Naive B cell (primary cell): ENCODE data around the gene NADK2. TPM values are rescaled to one million over a fixed set of nuclear protein-coding genes. Genes with fewer than 3 reads are reported as not detected.

ENCODE experiments used
- ATAC-seq, 2 donors: fragments of 150-1000 bp; cut with Tn5 transposase; 2 replicates each; pipeline ENCODE4 v1.10.0; 2021; ENCODE audit warnings: low read depth in 2 of 2, mild to moderate bottlenecking in 2 of 2, moderate library complexity in 2 of 2
- DNase-seq: peaks from one replicate; pipeline ENCODE4 v3.0.0; 2022
- H3K27ac Mint-ChIP-seq, 6 donors: one replicate each; pipeline ENCODE4 v1.8.0; 2020 to 2022; ENCODE audit warnings: mild to moderate bottlenecking in 6 of 6, mixed read lengths in 6 of 6, moderate library complexity in 5 of 6, inconsistent platforms in 2 of 6
- H3K27me3 Mint-ChIP-seq, 3 donors: one replicate each; pipeline ENCODE4 v1.8.0; 2021 to 2022; ENCODE audit warnings: mixed read lengths in 3 of 3, mild to moderate bottlenecking in 1 of 3
- H3K36me3 Mint-ChIP-seq, 2 donors: one replicate each; pipeline ENCODE4 v1.8.0; 2020 to 2022; ENCODE audit warnings: mixed read lengths in 2 of 2, inconsistent platforms in 1 of 2, mild to moderate bottlenecking in 1 of 2
- H3K4me1 Mint-ChIP-seq, 3 donors: one replicate each; pipeline ENCODE4 v1.8.0; 2020 to 2022; ENCODE audit warnings: mixed read lengths in 3 of 3, inconsistent platforms in 1 of 3, mild to moderate bottlenecking in 1 of 3, moderate library complexity in 1 of 3
- H3K4me3 Mint-ChIP-seq, 8 donors: one replicate each; pipeline ENCODE4 v1.8.0; 2020 to 2022; ENCODE audit warnings: mild to moderate bottlenecking in 8 of 8, mixed read lengths in 8 of 8, moderate library complexity in 8 of 8, inconsistent platforms in 2 of 8
- H3K9me3 Mint-ChIP-seq, 7 donors: one replicate each; pipeline ENCODE4 v1.8.0; 2020 to 2022; ENCODE audit warnings: mixed read lengths in 7 of 7, mild to moderate bottlenecking in 5 of 7, inconsistent platforms in 2 of 7, moderate library complexity in 1 of 7
- polyA plus RNA-seq, 6 donors: library from polyadenylated mRNA; unstranded; fragments of 300-500 nt; fragmentation: Illumina TruSeq; gene quantifications; one replicate each; pipeline ENCODE4 v1.2.3, GENCODE V29; 2021; ENCODE audit warnings: low read depth in 6 of 6

The NADK2 gene
- polyA plus RNA-seq, 6 donors from 2014 or later, result 1.0 to 7.1 (median 4.2) TPM

DNA sequence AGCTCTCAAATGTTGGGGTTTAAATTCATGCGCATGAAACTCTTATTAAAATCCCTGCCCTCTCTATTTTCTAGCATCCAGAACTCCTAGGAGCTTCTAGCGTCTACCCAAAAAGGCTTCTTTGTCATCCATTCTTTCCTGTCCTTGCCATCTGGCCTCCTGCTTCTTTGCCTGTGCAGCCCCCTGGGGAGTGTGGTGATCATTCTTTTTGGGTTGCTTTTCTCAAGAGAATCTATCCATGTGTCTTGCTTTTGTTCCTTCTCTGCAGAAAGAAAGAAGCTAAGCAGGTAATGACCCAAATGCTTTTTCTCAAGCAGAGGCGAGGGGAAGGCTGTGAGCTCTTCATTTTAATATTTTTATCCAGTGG, 63.2 kb downstream of the NADK2 start:
- no peaks in the 10 kb centered on the region for H3K9me3 Mint-ChIP-seq

DNA sequence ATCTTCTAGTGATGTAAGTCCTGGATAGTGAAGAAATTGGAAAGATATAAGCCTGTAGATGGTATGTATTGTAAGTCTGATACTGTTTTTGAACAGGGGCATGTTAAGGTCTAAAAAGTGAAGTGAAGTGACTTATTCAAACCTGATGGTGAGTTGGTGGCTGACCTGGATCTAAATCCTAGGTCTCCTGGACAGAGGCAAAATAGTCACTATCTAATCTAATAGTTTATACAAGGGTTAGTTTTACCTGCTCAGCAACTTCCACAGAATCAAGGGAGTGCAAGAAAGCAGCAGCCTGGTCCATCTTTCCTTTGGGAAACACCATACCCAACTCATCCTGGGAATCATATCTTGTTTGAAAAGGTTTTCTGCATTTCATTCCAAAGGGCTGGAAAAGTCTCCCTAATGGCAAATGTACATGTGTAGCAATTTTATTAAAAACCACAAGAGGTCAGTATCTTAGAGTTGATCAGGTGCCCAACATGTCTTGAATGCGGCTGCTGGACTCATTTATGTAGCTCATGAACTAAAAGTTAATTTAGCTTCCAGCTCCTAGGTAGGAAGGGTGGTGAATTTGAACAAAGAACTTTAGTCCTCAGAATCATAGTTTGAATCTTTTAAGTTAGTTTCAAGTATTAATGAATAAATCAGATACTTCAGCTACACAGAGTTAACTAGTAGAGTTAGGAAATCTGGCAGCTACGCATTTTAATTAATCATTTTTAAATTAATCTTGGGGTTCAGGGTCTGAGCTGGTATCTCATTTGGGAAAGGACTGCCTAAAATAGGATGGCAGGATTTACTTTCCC, 63.8 kb downstream of the NADK2 start:
- Mint-ChIP-seq H3K4me3 (no peak overlapping the region), H3K4me1 (no peaks in the 10 kb centered on the region), H3K9me3 (no peaks in the 10 kb centered on the region), H3K27me3 (no peaks in the 10 kb centered on the region), H3K36me3 (peaks cover 24 to 40% of the 10 kb centered on the region in 2 donors), H3K27ac (peak overlapping the region in 2 of 6 donors; percentile 24 to 67)
- ATAC-seq, result no peak
- no peak for DNase-seq

More for the DNA sequence above, 63.2 kb downstream of the NADK2 start:
- Mint-ChIP-seq H3K27me3 (no peaks in the 10 kb centered on the region), H3K4me1 (no peaks in the 10 kb centered on the region), H3K36me3 (peaks cover 24 to 38% of the 10 kb centered on the region in 2 donors), H3K27ac (peak overlapping the region in 1 of 6 donors; percentile 16), H3K4me3 (no peak overlapping the region)
- ATAC-seq (no peak), DNase-seq (no peak)

DNA sequence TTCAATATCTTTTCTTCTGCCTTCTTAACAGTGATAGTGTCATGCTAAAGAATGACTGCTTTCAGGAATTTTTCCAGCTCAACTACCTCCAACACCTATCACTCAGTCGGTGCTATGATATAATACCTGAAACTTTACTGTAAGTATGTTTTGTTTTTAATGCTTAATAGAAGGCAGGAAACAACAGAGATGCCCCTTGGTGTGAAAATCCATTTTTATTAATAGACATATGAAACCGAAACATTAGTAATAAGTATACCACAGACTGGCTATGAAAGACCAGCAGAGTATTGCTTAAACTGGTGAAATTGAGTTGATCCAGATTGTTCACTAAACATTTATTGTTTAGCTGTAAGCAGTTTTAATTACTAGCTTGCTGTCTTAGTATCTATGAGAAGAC, 64.6 kb downstream of the NADK2 start:
- Mint-ChIP-seq H3K4me1 (no peaks in the 10 kb centered on the region), H3K36me3 (peaks cover 24 to 44% of the 10 kb centered on the region in 2 donors), H3K27ac (peak overlapping the region in 2 of 6 donors; percentile 24 to 27), H3K9me3 (no peaks in the 10 kb centered on the region), H3K27me3 (no peaks in the 10 kb centered on the region), H3K4me3 (no peak overlapping the region)
- DNase-seq (no peak), ATAC-seq (no peak)

DNA sequence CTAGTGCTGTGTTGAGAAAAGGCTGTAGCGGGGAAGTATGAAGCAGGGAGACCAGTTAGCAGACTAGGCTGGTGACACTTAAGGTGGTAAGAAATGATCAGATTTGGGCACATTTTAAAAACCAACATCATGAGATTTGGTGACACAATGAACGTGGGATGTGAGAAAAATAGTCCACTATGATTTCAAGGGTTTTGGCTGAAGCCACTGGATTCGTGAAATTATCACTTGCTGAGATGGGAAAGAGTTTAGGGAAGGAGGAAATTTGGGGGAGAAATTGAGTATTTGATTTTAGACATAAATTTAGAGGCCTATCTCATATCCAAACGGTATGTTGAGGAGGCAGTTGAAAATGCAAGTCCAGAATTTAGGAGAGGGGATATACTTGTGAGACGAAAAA, 66.7 kb downstream of the NADK2 start:
- no peak overlapping the region for H3K4me3 Mint-ChIP-seq
- H3K27ac Mint-ChIP-seq, result peak overlapping the region in 2 of 6 donors; percentile 3 to 65
- H3K27me3 Mint-ChIP-seq, result no peaks in the 10 kb centered on the region
- peaks cover 27 to 46% of the 10 kb centered on the region in 2 donors for H3K36me3 Mint-ChIP-seq
- no peak for DNase-seq
- no peaks in the 10 kb centered on the region for H3K9me3 Mint-ChIP-seq
- no peaks in the 10 kb centered on the region for H3K4me1 Mint-ChIP-seq
- ATAC-seq, result no peak

DNA sequence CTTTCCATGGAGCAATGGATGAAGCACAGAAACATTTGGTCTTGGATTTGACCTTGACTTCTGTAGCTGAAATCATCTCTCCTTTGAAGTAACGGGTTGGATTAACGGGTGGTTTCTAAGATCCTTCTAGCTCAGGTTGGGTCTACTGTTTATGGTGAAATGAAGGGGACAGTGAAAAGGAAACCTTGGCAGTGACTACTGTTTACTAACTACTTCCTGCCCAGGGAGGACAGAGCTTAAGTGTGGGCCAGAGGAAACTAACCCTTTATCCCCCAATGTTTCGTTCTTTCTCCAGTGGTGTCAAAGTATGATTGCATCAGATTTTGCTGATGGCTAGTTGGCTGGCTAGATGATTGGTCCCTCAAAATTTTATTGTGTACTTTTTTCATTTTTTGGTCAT, 67.6 kb downstream of the NADK2 start:
- Mint-ChIP-seq H3K36me3 (peaks cover 23 to 40% of the 10 kb centered on the region in 2 donors), H3K27me3 (no peaks in the 10 kb centered on the region), H3K27ac (no peak overlapping the region), H3K4me3 (no peak overlapping the region), H3K9me3 (no peaks in the 10 kb centered on the region), H3K4me1 (no peaks in the 10 kb centered on the region)
- ATAC-seq (no peak), DNase-seq (no peak)

DNA sequence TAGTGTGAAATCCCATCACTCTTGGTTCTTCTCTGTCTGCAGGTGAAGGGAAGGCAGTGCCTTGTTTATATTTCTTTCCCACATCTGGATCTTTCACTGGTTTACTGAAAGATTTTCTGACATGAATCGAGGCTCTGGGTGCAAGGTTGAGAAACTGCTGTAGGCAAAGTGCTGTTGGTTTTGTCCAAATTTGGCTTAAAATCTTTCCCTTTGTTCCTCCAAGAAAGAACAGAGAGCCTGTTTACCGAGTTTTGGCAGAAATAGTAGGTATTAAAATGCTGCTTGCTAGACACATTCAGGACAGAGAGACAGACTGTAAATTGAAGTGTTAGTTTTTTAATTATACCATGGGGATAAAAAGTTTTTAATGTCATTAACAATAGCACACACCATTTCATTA, 68.3 kb downstream of the NADK2 start:
- ATAC-seq (no peak), DNase-seq (no peak)
- Mint-ChIP-seq H3K36me3 (peaks cover 30 to 35% of the 10 kb centered on the region in 2 donors), H3K27ac (no peak overlapping the region), H3K4me3 (no peak overlapping the region), H3K27me3 (no peaks in the 10 kb centered on the region), H3K4me1 (peaks cover 0 to 3% (median 0%) of the 10 kb centered on the region in 3 donors), H3K9me3 (no peaks in the 10 kb centered on the region)

DNA sequence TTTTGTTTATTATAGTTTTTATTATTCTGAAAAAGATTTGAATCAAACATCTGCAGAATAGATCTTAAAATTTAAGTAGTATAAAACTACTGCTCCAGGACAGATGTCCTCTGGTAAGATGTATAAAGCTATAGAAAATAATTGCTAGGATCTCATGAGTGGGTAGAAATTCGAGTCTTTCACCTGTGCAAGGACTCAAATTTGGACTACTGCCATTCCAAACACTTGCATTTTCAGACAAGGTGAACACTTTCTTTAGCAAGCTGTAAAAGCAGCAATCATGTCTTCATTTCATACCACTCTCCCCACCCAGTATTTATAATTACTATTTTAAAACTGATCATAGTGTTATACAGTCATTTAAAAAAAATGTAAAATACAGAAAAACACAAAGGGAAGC, 69.1 kb downstream of the NADK2 start:
- H3K36me3 Mint-ChIP-seq, result peaks cover 38 to 43% of the 10 kb centered on the region in 2 donors
- H3K27ac Mint-ChIP-seq, result no peak overlapping the region
- H3K4me3 Mint-ChIP-seq, result no peak overlapping the region
- no peaks in the 10 kb centered on the region for H3K9me3 Mint-ChIP-seq
- peaks cover 0 to 3% (median 0%) of the 10 kb centered on the region in 3 donors for H3K4me1 Mint-ChIP-seq
- DNase-seq, result no peak
- no peak for ATAC-seq
- H3K27me3 Mint-ChIP-seq, result no peaks in the 10 kb centered on the region

DNA sequence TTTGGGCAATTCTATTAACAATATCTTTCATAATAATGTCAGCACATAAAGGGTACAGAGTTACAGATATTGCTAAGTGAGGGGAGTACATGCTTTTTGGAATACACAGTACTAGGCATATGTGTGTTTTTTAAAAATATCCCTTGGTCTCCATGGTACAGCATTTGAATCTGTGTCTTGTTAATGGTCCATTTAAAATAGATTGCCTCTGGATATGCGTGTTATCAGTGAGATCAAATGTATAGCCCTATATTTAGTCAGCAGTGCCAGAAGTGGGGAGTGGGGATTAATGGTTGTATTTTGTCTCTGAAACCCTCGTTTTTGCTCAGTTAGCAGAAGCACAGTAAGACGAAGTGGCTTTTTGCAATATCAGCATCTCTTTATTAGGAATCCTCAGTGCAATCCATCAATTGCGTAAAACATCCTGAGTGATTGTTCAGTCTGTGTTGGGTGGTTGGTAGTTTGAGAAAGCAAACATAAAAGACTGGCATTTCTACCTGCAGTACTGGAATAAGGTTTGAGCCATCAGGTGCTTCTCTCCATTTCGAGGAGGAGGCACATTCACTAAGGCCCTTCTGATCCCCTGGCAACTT, 70.8 kb downstream of the NADK2 start:
- Mint-ChIP-seq H3K27me3 (no peaks in the 10 kb centered on the region), H3K4me1 (peaks cover 0 to 3% (median 0%) of the 10 kb centered on the region in 3 donors), H3K36me3 (peaks cover 46 to 47% of the 10 kb centered on the region in 2 donors), H3K4me3 (no peak overlapping the region), H3K9me3 (no peaks in the 10 kb centered on the region), H3K27ac (peak overlapping the region in 1 of 6 donors; percentile 18)
- no peak for ATAC-seq
- no peak for DNase-seq

DNA sequence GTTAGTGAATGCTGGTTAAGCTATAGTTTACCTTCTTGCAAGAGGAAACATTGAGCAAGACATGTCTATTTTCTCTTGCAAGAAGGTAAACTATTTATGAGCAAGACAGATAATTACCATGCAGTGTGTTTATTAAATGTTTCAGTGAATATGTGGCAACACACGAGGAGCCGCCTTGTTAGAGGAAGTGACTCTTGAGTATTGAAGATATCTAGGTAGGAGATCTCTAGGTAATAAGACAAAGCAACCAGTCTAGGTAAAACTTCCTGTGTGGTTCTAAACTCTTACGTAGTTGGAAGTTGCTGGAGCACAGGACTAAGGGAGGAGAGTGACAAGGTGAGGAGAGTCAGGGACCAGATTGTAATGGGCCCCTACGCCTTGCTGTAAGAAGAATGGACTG, 73.0 kb downstream of the NADK2 start:
- peaks cover 0 to 7% (median under 1%) of the 10 kb centered on the region in 3 donors for H3K4me1 Mint-ChIP-seq
- H3K27me3 Mint-ChIP-seq, result no peaks in the 10 kb centered on the region
- DNase-seq (no peak), ATAC-seq (no peak)
- peaks cover 35 to 37% of the 10 kb centered on the region in 2 donors for H3K36me3 Mint-ChIP-seq
- H3K27ac Mint-ChIP-seq, result no peak overlapping the region
- H3K9me3 Mint-ChIP-seq, result no peaks in the 10 kb centered on the region
- peak overlapping the region in 1 of 8 donors; percentile 35 for H3K4me3 Mint-ChIP-seq

DNA sequence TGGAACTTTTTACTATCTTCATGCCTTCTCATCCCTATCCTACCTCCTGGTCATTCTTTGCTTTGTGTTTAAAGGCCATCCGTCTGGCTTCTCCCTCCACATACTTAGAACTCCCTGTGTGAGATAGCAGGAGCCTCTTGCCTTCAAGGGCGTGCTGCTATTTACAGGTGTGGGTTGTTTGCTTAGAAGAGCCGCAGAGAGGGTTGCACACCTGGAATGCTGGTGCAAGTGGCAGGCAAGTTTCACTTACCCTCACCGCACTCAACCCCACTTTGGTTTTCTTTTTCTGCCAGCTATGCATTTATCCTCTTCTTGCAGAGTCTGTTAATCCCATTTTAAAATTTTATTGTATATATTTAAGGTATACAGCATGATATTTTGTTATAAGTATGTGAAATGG, 77.3 kb downstream of the NADK2 start:
- H3K36me3 Mint-ChIP-seq, result peaks cover 51 to 55% of the 10 kb centered on the region in 2 donors
- H3K4me1 Mint-ChIP-seq, result peaks cover 7 to 27% (median 12%) of the 10 kb centered on the region in 3 donors
- H3K4me3 Mint-ChIP-seq, result no peak overlapping the region
- no peaks in the 10 kb centered on the region for H3K9me3 Mint-ChIP-seq
- DNase-seq, result no peak
- H3K27ac Mint-ChIP-seq, result no peak overlapping the region
- H3K27me3 Mint-ChIP-seq, result no peaks in the 10 kb centered on the region
- ATAC-seq, result no peak

DNA sequence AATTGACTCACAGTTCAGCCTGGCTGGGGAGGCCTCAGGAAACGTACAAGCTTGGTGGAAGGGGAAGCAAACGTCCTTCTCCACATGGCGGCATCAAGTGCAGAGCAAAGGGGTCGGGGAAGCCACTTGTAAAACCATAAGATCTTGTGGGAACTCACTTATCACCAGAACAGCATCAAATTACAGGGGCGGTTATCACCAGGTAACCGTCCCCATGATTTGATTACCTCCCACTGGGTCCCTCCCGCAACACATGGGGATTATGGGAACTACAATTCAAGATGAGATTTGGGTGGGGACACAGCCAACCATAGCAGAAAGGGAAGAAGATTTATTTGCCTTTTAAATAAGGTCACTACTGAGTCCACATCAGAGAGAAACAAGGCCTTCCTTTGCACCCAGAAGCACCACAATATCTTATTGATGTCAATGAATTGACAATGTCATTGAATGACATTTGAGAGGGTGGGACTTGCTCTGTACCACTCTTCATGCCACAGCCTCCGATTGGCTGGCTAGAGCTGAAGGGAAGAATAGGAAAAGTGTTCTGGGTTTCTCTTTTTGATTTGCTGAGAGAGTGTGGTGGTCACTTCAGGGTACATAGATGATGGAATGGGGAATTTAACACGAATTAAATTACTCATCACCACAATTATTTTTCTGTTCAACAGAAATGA, 78.8 kb downstream of the NADK2 start:
- Mint-ChIP-seq H3K9me3 (no peaks in the 10 kb centered on the region), H3K27ac (peak overlapping the region in 1 of 6 donors; percentile 47), H3K27me3 (no peaks in the 10 kb centered on the region), H3K4me3 (no peak overlapping the region), H3K36me3 (peaks cover 56 to 57% of the 10 kb centered on the region in 2 donors), H3K4me1 (peaks cover 17 to 34% (median 18%) of the 10 kb centered on the region in 3 donors)
- no peak for ATAC-seq
- no peak for DNase-seq

DNA sequence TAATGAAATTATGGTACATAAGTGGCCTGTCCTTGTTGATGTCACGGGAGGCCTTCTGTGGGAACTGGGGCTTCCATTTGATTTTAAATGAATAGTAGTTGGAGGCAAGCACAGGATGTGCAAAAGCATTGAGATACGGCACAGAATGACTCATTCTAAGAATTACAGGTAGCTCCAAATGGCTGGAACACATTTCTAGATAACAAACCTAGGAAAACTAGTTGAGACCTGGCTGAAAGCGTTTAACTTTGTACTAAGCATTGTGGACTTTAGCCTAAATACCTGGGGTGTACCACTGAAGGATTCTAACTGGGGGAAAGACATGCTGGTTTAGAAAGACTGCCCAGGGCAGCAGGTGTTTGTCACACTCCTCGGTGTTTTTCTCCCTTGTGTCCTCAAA, 80.4 kb downstream of the NADK2 start:
- DNase-seq (no peak), ATAC-seq (no peak)
- H3K27me3 Mint-ChIP-seq, result no peaks in the 10 kb centered on the region
- peaks cover 20 to 43% (median 29%) of the 10 kb centered on the region in 3 donors for H3K4me1 Mint-ChIP-seq
- no peak overlapping the region for H3K4me3 Mint-ChIP-seq
- no peak overlapping the region for H3K27ac Mint-ChIP-seq
- no peaks in the 10 kb centered on the region for H3K9me3 Mint-ChIP-seq
- H3K36me3 Mint-ChIP-seq, result peaks cover 44 to 47% of the 10 kb centered on the region in 2 donors

DNA sequence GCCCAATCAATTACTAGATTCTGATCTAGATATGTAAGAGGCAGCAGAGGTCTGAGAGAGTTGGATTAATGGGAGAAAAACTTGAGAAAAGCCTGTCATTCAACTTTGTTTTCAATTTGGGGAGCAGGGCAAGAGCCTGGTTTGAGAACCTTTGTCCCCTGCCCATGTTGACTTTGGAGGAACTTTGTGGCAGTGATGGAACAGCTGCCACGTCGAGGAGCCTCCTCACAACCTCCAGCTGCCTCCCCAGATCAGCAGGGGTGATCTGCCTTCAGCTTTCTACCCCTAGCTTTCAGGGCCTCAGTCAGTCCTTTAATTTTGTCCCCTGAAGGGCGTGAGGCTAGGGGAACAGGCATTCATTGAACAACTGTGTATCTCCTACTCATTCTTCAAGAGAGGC, 81.1 kb downstream of the NADK2 start:
- no peak for ATAC-seq
- H3K36me3 Mint-ChIP-seq, result peaks cover 44 to 50% of the 10 kb centered on the region in 2 donors
- H3K27ac Mint-ChIP-seq, result peak overlapping the region in 1 of 6 donors; percentile 7
- no peak for DNase-seq
- H3K4me1 Mint-ChIP-seq, result peaks cover 25 to 49% (median 36%) of the 10 kb centered on the region in 3 donors
- H3K27me3 Mint-ChIP-seq, result no peaks in the 10 kb centered on the region
- H3K9me3 Mint-ChIP-seq, result no peaks in the 10 kb centered on the region
- H3K4me3 Mint-ChIP-seq, result no peak overlapping the region
